B cell (primary cell): ENCODE measurements around the gene USH1C.

Experiments used
- CTCF ChIP-seq: fragments of 200-600 bp; IDR thresholded peaks from one replicate; pipeline ENCODE4 v1.8.0; 2022; ENCODE audit warnings: antibody characterized with exemption, mild to moderate bottlenecking
- EZH2 ChIP-seq: IDR thresholded peaks from 2 replicates; pipeline ENCODE4 v1.6.1; 2012; ENCODE audit warnings: borderline replicate concordance, low read depth, mild to moderate bottlenecking, moderate library complexity, low read length; ENCODE audit not compliant: insufficient read depth, poor library complexity, severe bottlenecking

DNA sequence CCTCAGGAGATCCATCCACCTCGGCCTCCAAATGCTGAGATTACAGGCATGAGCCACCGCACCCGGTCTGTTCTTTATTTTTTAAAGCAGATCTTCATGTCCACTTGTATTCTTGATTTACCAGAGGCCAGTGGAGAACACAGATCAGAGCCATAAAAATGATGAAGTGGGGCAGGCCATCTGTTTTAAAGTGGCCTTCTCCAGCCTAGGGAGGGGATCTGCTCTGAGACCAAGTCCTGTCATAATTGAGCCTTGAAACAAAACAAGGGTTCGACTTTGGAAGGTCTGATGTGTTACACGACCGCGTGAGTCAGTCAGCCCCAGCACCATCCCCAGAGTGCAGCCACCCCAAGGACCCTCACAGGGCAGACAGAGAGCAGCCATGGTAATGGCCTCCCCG, 95.1 kb downstream of the USH1C start:
- TF ChIP-seq CTCF, result no peak
- TF ChIP-seq EZH2, result no peak
